Kidney epithelial cell (primary cell): ENCODE measurements around the gene SUCNR1. TPM values are rescaled to one million over a fixed set of nuclear protein-coding genes. Genes with fewer than 3 reads are reported as not detected.
"Not testable (repeated sequence)": the region's sequence is repeated elsewhere in the genome, so short reads cannot be mapped to it uniquely, and the experiment has no call there.

Experiments used
- DNase-seq: peaks from one replicate; pipeline ENCODE4 v3.0.0-alpha.2; 2010; ENCODE audit warnings: low read depth
- H3K27me3 ChIP-seq: 2 replicates; pipeline ENCODE4 v1.6.0; 2011; ENCODE audit warnings: low read length; ENCODE audit not compliant: control insufficient read depth, insufficient read depth
- H3K36me3 ChIP-seq: 2 replicates; pipeline ENCODE4 v1.5.1; 2011; ENCODE audit warnings: low read length; ENCODE audit not compliant: control insufficient read depth, insufficient read depth
- H3K4me3 ChIP-seq: 2 replicates; pipeline ENCODE4 v1.5.1; 2011; ENCODE audit warnings: low read depth, mild to moderate bottlenecking, control low read depth, low read length
- CTCF ChIP-seq: IDR thresholded peaks from 2 replicates; pipeline ENCODE4 v1.5.1; 2011; ENCODE audit warnings: mild to moderate bottlenecking, moderate library complexity, low read length, control low read depth, inconsistent platforms; ENCODE audit not compliant: insufficient read depth, poor library complexity, severe bottlenecking
- total RNA-seq: library from RNA; depleted of rRNA; stranded (reverse); fragments of >200 nt; gene quantifications from 2 replicates; pipeline ENCODE4 v1.2.3, GENCODE V29; 2015

The SUCNR1 gene
- total RNA-seq, 1 donor from 2014 or later, result 0.08 TPM

- Histone ChIP-seq H3K36me3 (no peaks in the 10 kb centered on the region), H3K4me3 (no peak overlapping the region), H3K27me3 (no peaks in the 10 kb centered on the region)
- no peak for TF ChIP-seq CTCF
- DNase-seq, result no peak
Observed at GRCh38 chr3:151877269-151877668, 3.8 kb downstream of the SUCNR1 start.

GRCh38 chr3:151878465-151878864, 5.0 kb downstream of the SUCNR1 start:
- Histone ChIP-seq H3K27me3 (no peaks in the 10 kb centered on the region), H3K4me3 (no peak overlapping the region), H3K36me3 (no peaks in the 10 kb centered on the region)
- TF ChIP-seq CTCF, result no peak
- DNase-seq, result no peak

GRCh38 chr3:151879037-151879436, 5.6 kb downstream of the SUCNR1 start:
- H3K4me3 ChIP-seq, result no peak overlapping the region
- no peaks in the 10 kb centered on the region for H3K36me3 ChIP-seq
- no peak for TF ChIP-seq CTCF
- H3K27me3 ChIP-seq, result no peaks in the 10 kb centered on the region
- no peak for DNase-seq

GRCh38 chr3:151879679-151880415, 6.4 kb downstream of the SUCNR1 start:
- no peak for TF ChIP-seq CTCF
- no peaks in the 10 kb centered on the region for H3K36me3 ChIP-seq
- no peak for DNase-seq
- no peak overlapping the region for H3K4me3 ChIP-seq
- no peaks in the 10 kb centered on the region for H3K27me3 ChIP-seq

- Histone ChIP-seq H3K36me3 (no peaks in the 10 kb centered on the region), H3K4me3 (no peak overlapping the region), H3K27me3 (no peaks in the 10 kb centered on the region)
- TF ChIP-seq CTCF, result no peak
- no peak for DNase-seq
Observed at GRCh38 chr3:151880416-151880690, 6.9 kb downstream of the SUCNR1 start.

GRCh38 chr3:151881137-151881536, 7.7 kb downstream of the SUCNR1 start:
- TF ChIP-seq CTCF, result no peak
- no peak for DNase-seq
- Histone ChIP-seq H3K27me3 (no peaks in the 10 kb centered on the region), H3K36me3 (no peaks in the 10 kb centered on the region), H3K4me3 (no peak overlapping the region)

- not testable (repeated sequence) for H3K4me3 ChIP-seq, DNase-seq, H3K36me3 ChIP-seq, H3K27me3 ChIP-seq
Observed at GRCh38 chr3:151885397-151885796, 12.0 kb downstream of the SUCNR1 start.

- H3K4me3 ChIP-seq, H3K27me3 ChIP-seq, H3K36me3 ChIP-seq, DNase-seq: not testable (repeated sequence)
Observed at GRCh38 chr3:151887450-151888211, 14.2 kb downstream of the SUCNR1 start.
